HepG2 (cell line): ENCODE data around the gene AKAP1. TPM values are rescaled to one million over a fixed set of nuclear protein-coding genes. Genes with fewer than 3 reads are reported as not detected.

Source experiments
- ATAC-seq: fragments of 200-7000 bp; cut with Tn5 transposase; 3 replicates; pipeline ENCODE4 v1.9.1; 2020; ENCODE audit warnings: mild to moderate bottlenecking, moderate library complexity
- BruUV-seq: library from RNA; stranded (reverse); fragments of 400-500 nt; replicated peaks from 2 replicates; lab custom pipeline; 2021; lab: Mats Ljungman, UMichigan
- CTCF ChIA-PET: fragments of 300-600 bp; formaldehyde crosslinking; extraction: SDS; loops from one replicate; lab custom pipeline; 2021; ENCODE audit warnings: low total read pairs, inconsistent platforms, low intra/inter-chr PET ratio; lab: Yijun Ruan, JAX
- POLR2A ChIA-PET: fragments of 350-600 bp; sonication (Branson Sonifier 250); formaldehyde crosslinking; loops from one replicate; lab custom pipeline; 2020; ENCODE audit warnings: antibody characterized with exemption, inconsistent platforms; lab: Yijun Ruan, JAX
- DNase-seq: peaks from one replicate; pipeline ENCODE4 v3.0.0-alpha.2; 2015; ENCODE audit warnings: low spot score
- FAIRE-seq: peaks from 3 replicates; lab custom pipeline; 2011; peaks lifted over from hg19 to GRCh38; lab: Jason Lieb, UNC
- H2AFZ ChIP-seq: one replicate; pipeline ENCODE4 v1.6.1; 2011; ENCODE audit warnings: low read length, inconsistent platforms
- H3K27ac ChIP-seq: fragments of 300-600 bp; 3 replicates; pipeline ENCODE4 v1.8.0; 2011; ENCODE audit warnings: mixed run types, mild to moderate bottlenecking, mixed read lengths, low read length, inconsistent platforms; ENCODE audit not compliant: insufficient read depth; ENCODE audit errors: extremely low read length
- H3K27me3 ChIP-seq, 2 experiments: fragments of 200-600 bp in 1 of 2; 2 replicates in 1 of 2; 3 replicates in 1 of 2; pipeline versions ENCODE4 v1.6.0 to v1.8.0; 2011; ENCODE audit warnings: low read length in 2 of 2, mild to moderate bottlenecking in 2 of 2, moderate library complexity in 2 of 2, inconsistent platforms in 1 of 2; ENCODE audit not compliant: insufficient read depth in 2 of 2, control insufficient read depth in 1 of 2
- H3K36me3 ChIP-seq, 2 experiments: fragments of 200-600 bp in 1 of 2; replicated peaks in 1 of 2; 2 replicates in 1 of 2; 3 replicates in 1 of 2; pipeline versions ENCODE4 v1.5.1 to v1.8.0; 2011; ENCODE audit warnings: low read length in 2 of 2, inconsistent platforms in 1 of 2; ENCODE audit not compliant: insufficient read depth in 2 of 2, control insufficient read depth in 1 of 2
- H3K4me1 ChIP-seq: 2 replicates; pipeline ENCODE4 v1.5.1; 2012; ENCODE audit warnings: low read length, inconsistent platforms; ENCODE audit not compliant: insufficient read depth
- H3K4me2 ChIP-seq: 2 replicates; pipeline ENCODE4 v1.6.0; 2011; ENCODE audit warnings: low read depth, low read length, inconsistent platforms
- H3K4me3 ChIP-seq, 3 experiments: fragments of 200-600 bp in 1 of 3; sonication (generic), shearing (Covaris generic) in 1 of 3; replicated peaks in 1 of 3; 2 replicates each; pipeline ENCODE4 v1.5.1; 2011 to 2016; ENCODE audit warnings: low read length in 3 of 3, inconsistent platforms in 2 of 3, low read depth in 2 of 3, mild to moderate bottlenecking in 2 of 3, control low read depth in 1 of 3, mixed read lengths in 1 of 3; ENCODE audit not compliant: insufficient read depth in 1 of 3
- H3K79me2 ChIP-seq: one replicate; pipeline ENCODE4 v1.6.1; 2011; ENCODE audit warnings: low read length, inconsistent platforms; ENCODE audit not compliant: insufficient read depth
- H3K9ac ChIP-seq: 2 replicates; pipeline ENCODE4 v1.6.0; 2011; ENCODE audit warnings: mild to moderate bottlenecking, low read depth, low read length, inconsistent platforms; ENCODE audit not compliant: insufficient read depth
- H3K9me3 ChIP-seq: 2 replicates; pipeline ENCODE4 v1.5.1; 2012; ENCODE audit warnings: mild to moderate bottlenecking, low read length
- H4K20me1 ChIP-seq: 2 replicates; pipeline ENCODE4 v1.6.0; 2011; ENCODE audit warnings: inconsistent platforms, mild to moderate bottlenecking, low read length, moderate library complexity; ENCODE audit not compliant: insufficient read depth
- ARID2 ChIP-seq: sonication (generic); formaldehyde crosslinking; IDR thresholded peaks from 2 replicates; pipeline ENCODE4 v1.8.1; 2022; ENCODE audit warnings: mild to moderate bottlenecking, missing genetic modification reagents, borderline replicate concordance
- FOXA3 ChIP-seq: IDR thresholded peaks from 2 replicates; pipeline ENCODE4 v1.6.1; 2016; ENCODE audit warnings: missing genetic modification reagents, missing compliant biosample characterization
- HNF4A ChIP-seq: sonication (generic); formaldehyde crosslinking; IDR thresholded peaks from 2 replicates; pipeline ENCODE4 v1.4.0; 2020; ENCODE audit warnings: missing genetic modification reagents
- HNF4G ChIP-seq, 2 experiments: sonication (generic) in 1 of 2; formaldehyde crosslinking in 1 of 2; IDR thresholded peaks; 2 replicates each; pipeline versions ENCODE4 v1.4.0 to v1.6.1; 2011 to 2020; ENCODE audit warnings: borderline replicate concordance in 2 of 2, low read depth in 2 of 2, mild to moderate bottlenecking in 2 of 2, low read length in 1 of 2, missing genetic modification reagents in 1 of 2, moderate library complexity in 1 of 2
- NR2F6 ChIP-seq, 2 experiments: IDR thresholded peaks; 2 replicates each; pipeline ENCODE4 v1.6.1; 2016; ENCODE audit warnings: antibody characterized with exemption in 1 of 2, mild to moderate bottlenecking in 1 of 2
- PHB2 ChIP-seq: fragments of 450-650 bp; IDR thresholded peaks from 2 replicates; pipeline ENCODE4 v1.6.1; 2018; ENCODE audit not compliant: partially characterized antibody
- RFXAP ChIP-seq: sonication (generic); formaldehyde crosslinking; IDR thresholded peaks from 2 replicates; pipeline ENCODE4 v1.4.0; 2020; ENCODE audit warnings: missing genetic modification reagents, borderline replicate concordance
- RORA ChIP-seq: sonication (generic); formaldehyde crosslinking; IDR thresholded peaks from 2 replicates; pipeline ENCODE4 v1.5.0; 2020; ENCODE audit warnings: mild to moderate bottlenecking, missing genetic modification reagents, moderate library complexity
- TOPORS ChIP-seq: sonication (generic); formaldehyde crosslinking; IDR thresholded peaks from 2 replicates; pipeline ENCODE4 v1.8.0; 2023; ENCODE audit warnings: mild to moderate bottlenecking, missing genetic modification reagents
- ZFP82 ChIP-seq: sonication (generic); formaldehyde crosslinking; IDR thresholded peaks from 2 replicates; pipeline ENCODE4 v1.5.1; 2020; ENCODE audit warnings: mild to moderate bottlenecking, missing genetic modification reagents, borderline replicate concordance
- ZNF567 ChIP-seq: sonication (generic); formaldehyde crosslinking; IDR thresholded peaks from 2 replicates; pipeline ENCODE4 v1.8.1; 2023; ENCODE audit warnings: mild to moderate bottlenecking, missing genetic modification reagents, borderline replicate concordance
- ZSCAN9 ChIP-seq: IDR thresholded peaks from 2 replicates; pipeline ENCODE4 v1.6.1; 2016; ENCODE audit warnings: borderline replicate concordance
- WGBS: methylation state at CpG from one replicate; pipeline ENCODE4 v1.1.6; 2017; ENCODE audit warnings: low lambda C conversion rate; 5-methylcytosine and 5-hydroxymethylcytosine counted together
- in situ Hi-C: cut with HindIII; loops from 2 replicates; pipeline ENCODE4 v1.10.0; 2017; ENCODE audit warnings: low pct_unique_long_range_greater_than_20kb; ENCODE audit not compliant: extremely low pct_ligation_motif_present
- intact Hi-C: fragments of 100-400 bp; cut with micrococcal nuclease; formaldehyde crosslinking; loops from one replicate; pipeline ENCODE4 v1.10.0; 2022; ENCODE audit not compliant: unreplicated experiment
- polyA plus RNA-seq, 8 experiments: library from polyadenylated mRNA; depleted of rRNA in 3 of 8; stranded (reverse) in 7 of 8; unstranded in 1 of 8; fragments of >200 nt; fragmentation: Illumina TruSeq in 4 of 8; extraction: Trizol in 4 of 8; gene quantifications; 2 replicates each; pipeline versions ENCODE4 v1.2.1 to v1.2.3, GENCODE V29; 2011 to 2016; ENCODE audit warnings: low read depth in 4 of 8, missing spikeins in 1 of 8, mixed read lengths in 1 of 8; ENCODE audit not compliant: insufficient read depth in 1 of 8
- total RNA-seq, 5 experiments: library from RNA; depleted of rRNA; stranded (reverse); fragments of >200 nt; fragmentation: Illumina TruSeq; extraction: Trizol; gene quantifications; 2 replicates each; pipeline ENCODE4 v1.2.3, GENCODE V29; 2016; ENCODE audit warnings: low read depth in 1 of 5
- TF ChIP-seq, protein P1 (sequence below): sonication (generic); formaldehyde crosslinking; IDR thresholded peaks from 2 replicates; pipeline ENCODE4 v1.4.0; 2020; ENCODE audit warnings: missing genetic modification reagents; ENCODE audit errors: not compliant biosample characterization

The AKAP1 gene
- total and polyA plus RNA-seq, 2 of the 13 experiments (the other 11 are each of a cell fraction or from before 2014, with no cell fraction given) = 101 to 131 TPM

DNA sequence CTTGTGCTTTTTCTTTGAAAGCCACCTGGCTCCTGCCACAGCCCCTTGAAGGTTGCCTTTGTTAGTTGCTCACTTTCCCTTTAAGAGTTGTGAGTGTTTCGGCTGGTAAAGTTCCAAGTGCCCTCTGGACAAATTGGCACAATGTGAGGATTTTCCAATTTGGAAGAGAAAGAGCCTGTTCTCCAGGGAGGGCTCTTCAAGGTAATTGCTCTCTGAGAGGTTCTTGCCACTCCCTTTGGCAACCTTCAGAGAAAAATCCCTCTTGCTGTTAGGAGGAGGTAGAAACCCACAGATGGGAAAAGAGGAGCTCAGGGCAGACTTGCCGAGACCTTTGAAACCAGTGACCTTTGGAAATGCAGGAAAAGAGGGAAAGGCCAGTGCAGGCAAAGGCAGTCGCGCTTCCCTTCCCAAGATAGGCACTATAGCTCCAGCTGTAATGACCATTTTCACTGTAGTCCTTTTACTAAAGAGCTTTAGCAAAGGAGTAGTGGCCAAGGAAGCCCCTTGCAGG lies 49.0 kb upstream of the AKAP1 start:
- Histone ChIP-seq H3K36me3 (no peaks in the 10 kb centered on the region), H3K4me3 (peak overlapping the region in 1 of 3 experiments; percentile 14; a peak in 1 of 6 replicates), H3K9ac (no peak overlapping the region), H3K9me3 (no peaks in the 10 kb centered on the region), H2AFZ (no peak overlapping the region), H3K79me2 (no peaks in the 10 kb centered on the region), H4K20me1 (no peaks in the 10 kb centered on the region), H3K27ac (no peak overlapping the region), H3K4me1 (peaks cover 18% of the 10 kb centered on the region), H3K27me3 (no peaks in the 10 kb centered on the region; a peak in 1 of 5 replicates), H3K4me2 (peak overlapping the region; percentile 56)
- FAIRE-seq (no peak), DNase-seq (no peak), ATAC-seq (peak; percentile 77)
- TF ChIP-seq, protein P1, sequence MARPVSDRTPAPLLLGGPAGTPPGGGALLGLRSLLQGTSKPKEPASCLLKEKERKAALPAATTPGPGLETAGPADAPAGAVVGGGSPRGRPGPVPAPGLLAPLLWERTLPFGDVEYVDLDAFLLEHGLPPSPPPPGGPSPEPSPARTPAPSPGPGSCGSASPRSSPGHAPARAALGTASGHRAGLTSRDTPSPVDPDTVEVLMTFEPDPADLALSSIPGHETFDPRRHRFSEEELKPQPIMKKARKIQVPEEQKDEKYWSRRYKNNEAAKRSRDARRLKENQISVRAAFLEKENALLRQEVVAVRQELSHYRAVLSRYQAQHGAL (CRISPR knock-in tag) = no peak
- TF ChIP-seq PHB2 (no peak), FOXA3 (CRISPR knock-in tag) (no peak), TOPORS (no peak), RFXAP (CRISPR knock-in tag) (no peak), ZNF567 (no peak), ZSCAN9 (CRISPR knock-in tag) (no peak), HNF4G (IDR thresholded peaks at IDR 0.05; ENCODE audit: borderline replicate concordance, low read depth, low read length) (peak; percentile 68), HNF4G (CRISPR knock-in tag; IDR thresholded peaks at IDR 0.05; ENCODE audit: borderline replicate concordance, low read depth) (no peak), HNF4A (CRISPR knock-in tag) (peak; percentile 61), NR2F6 (IDR thresholded peaks at IDR 0.05) (0 out of 2 replicates have a peak, but pooled peaks have one; percentile 26), NR2F6 (CRISPR knock-in tag; IDR thresholded peaks at IDR 0.05) (no peak), ARID2 (CRISPR knock-in tag) (no peak), ZFP82 (CRISPR knock-in tag) (no peak), RORA (peak; percentile 18; the same call in 1 of the 2 replicates)
- WGBS = 5% methylated on average over 4 of the region's 4 CpGs
- POLR2A ChIA-PET = interaction anchor here (1.1 kb wide), 1 partner anchor 50 kb away, joined by 3 read pairs; no protein-coding TSS in a partner anchor
- intact Hi-C loops = no loop called here
- in situ Hi-C loops = no loop called here
- CTCF ChIA-PET = no interaction called here
- no TSS peak for BruUV-seq
